ENCODE data around the gene DCPS.
"Not testable (repeated sequence)": the region's sequence is repeated elsewhere in the genome, so short reads cannot be mapped to it uniquely, and the experiment has no call there.

GRCh38 chr11:126255507-126255906 is 48.4 kb upstream of the DCPS start:
- TF ChIP-seq, protein P1, sequence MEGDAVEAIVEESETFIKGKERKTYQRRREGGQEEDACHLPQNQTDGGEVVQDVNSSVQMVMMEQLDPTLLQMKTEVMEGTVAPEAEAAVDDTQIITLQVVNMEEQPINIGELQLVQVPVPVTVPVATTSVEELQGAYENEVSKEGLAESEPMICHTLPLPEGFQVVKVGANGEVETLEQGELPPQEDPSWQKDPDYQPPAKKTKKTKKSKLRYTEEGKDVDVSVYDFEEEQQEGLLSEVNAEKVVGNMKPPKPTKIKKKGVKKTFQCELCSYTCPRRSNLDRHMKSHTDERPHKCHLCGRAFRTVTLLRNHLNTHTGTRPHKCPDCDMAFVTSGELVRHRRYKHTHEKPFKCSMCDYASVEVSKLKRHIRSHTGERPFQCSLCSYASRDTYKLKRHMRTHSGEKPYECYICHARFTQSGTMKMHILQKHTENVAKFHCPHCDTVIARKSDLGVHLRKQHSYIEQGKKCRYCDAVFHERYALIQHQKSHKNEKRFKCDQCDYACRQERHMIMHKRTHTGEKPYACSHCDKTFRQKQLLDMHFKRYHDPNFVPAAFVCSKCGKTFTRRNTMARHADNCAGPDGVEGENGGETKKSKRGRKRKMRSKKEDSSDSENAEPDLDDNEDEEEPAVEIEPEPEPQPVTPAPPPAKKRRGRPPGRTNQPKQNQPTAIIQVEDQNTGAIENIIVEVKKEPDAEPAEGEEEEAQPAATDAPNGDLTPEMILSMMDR (IDR thresholded peaks at IDR 0.05) = not testable (repeated sequence)
- not testable (repeated sequence) for TF ChIP-seq POLR2A (IDR thresholded peaks at IDR 0.05)

Data from sigmoid colon (tissue), 3 donors.